Measurements from ENCODE around the gene GTF3C2.

Gene GTF3C2

GRCh38 chr2:27390822-27391679, 34.5 kb upstream of the GTF3C2 start:
- Histone ChIP-seq H2BK15ac (replicated peaks; ENCODE audit: low read depth) (no peak overlapping the region), H3K36me3 (ENCODE audit: control insufficient read depth, insufficient read depth, low read length) (peaks cover 1% of the 10 kb centered on the region), H2AK5ac (ENCODE audit: low read length) (no peak overlapping the region), H4K5ac (ENCODE audit: low read length) (no peak overlapping the region), H3K4me3 (ENCODE audit: low read length) (no peak overlapping the region), H3K79me2 (ENCODE audit: control insufficient read depth, insufficient read depth, low read length) (peaks cover 54% of the 10 kb centered on the region), H3K56ac (ENCODE audit: low read length) (no peak overlapping the region), H3K9ac (ENCODE audit: low read length) (no peak overlapping the region), H3K4me2 (ENCODE audit: low read length) (no peak overlapping the region), H4K8ac (ENCODE audit: low read depth, low read length) (no peak overlapping the region), H2BK5ac (ENCODE audit: low read length) (no peak overlapping the region), H3K27ac (ENCODE audit: low read depth, low read length) (no peak overlapping the region), H3K23ac (ENCODE audit: low read length) (no peak overlapping the region), H3K18ac (ENCODE audit: low read length) (no peak overlapping the region), H3K4me1 (ENCODE audit: control insufficient read depth, low read depth, low read length) (no peaks in the 10 kb centered on the region), H3K79me1 (ENCODE audit: low read length) (peaks cover 14% of the 10 kb centered on the region), H3K4ac (ENCODE audit: low read depth, low read length) (no peak overlapping the region), H3K27me3 (ENCODE audit: insufficient read depth, low read length, poor library complexity) (no peaks in the 10 kb centered on the region), H2BK120ac (ENCODE audit: low read depth, low read length) (no peak overlapping the region)
- no CpG with 5 or more reads among the region's 9 CpGs for WGBS (ENCODE audit: extremely low coverage, insufficient coverage, low lambda C conversion rate)
- DNase-seq, result no peak

GRCh38 chr2:27381577-27382181, 25.1 kb upstream of the GTF3C2 start:
- no CpG with 5 or more reads among the region's 10 CpGs for WGBS (ENCODE audit: extremely low coverage, insufficient coverage, low lambda C conversion rate)
- Histone ChIP-seq H4K5ac (ENCODE audit: low read length) (no peak overlapping the region), H3K23ac (ENCODE audit: low read length) (no peak overlapping the region), H3K56ac (ENCODE audit: low read length) (no peak overlapping the region), H3K18ac (ENCODE audit: low read length) (no peak overlapping the region), H2BK15ac (replicated peaks; ENCODE audit: low read depth) (no peak overlapping the region), H2BK5ac (ENCODE audit: low read length) (no peak overlapping the region), H3K27me3 (ENCODE audit: insufficient read depth, low read length, poor library complexity) (no peaks in the 10 kb centered on the region), H2AK5ac (ENCODE audit: low read length) (no peak overlapping the region), H3K79me1 (ENCODE audit: low read length) (peaks cover 10% of the 10 kb centered on the region), H3K4me3 (ENCODE audit: low read length) (no peak overlapping the region), H2BK120ac (ENCODE audit: low read depth, low read length) (no peak overlapping the region), H4K8ac (ENCODE audit: low read depth, low read length) (no peak overlapping the region), H3K27ac (ENCODE audit: low read depth, low read length) (peak overlapping the region; percentile 25), H3K9ac (ENCODE audit: low read length) (peak overlapping the region; percentile 72), H3K36me3 (ENCODE audit: control insufficient read depth, insufficient read depth, low read length) (peaks cover 31% of the 10 kb centered on the region), H3K79me2 (ENCODE audit: control insufficient read depth, insufficient read depth, low read length) (peaks cover 10% of the 10 kb centered on the region), H3K4ac (ENCODE audit: low read depth, low read length) (no peak overlapping the region), H3K4me2 (ENCODE audit: low read length) (no peak overlapping the region), H3K4me1 (ENCODE audit: control insufficient read depth, low read depth, low read length) (no peaks in the 10 kb centered on the region)
- no peak for DNase-seq

- no peak within 1 kb of the TSS for H2AK5ac ChIP-seq (ENCODE audit: low read length)
Measured at GRCh38 chr2:27380626-27381545, 24.3 kb upstream of the GTF3C2 start, which contains the start of gene ZNF513. ZNF513 (minus strand) TSS chr2:27380734; CDS start chr2:27380526, 208 bp downstream.

GRCh38 chr2:27379836-27380625, 23.5 kb upstream of the GTF3C2 start:
- H2BK15ac ChIP-seq (replicated peaks; ENCODE audit: low read depth), result no peak overlapping the region
- peaks cover 10% of the 10 kb centered on the region for H3K79me1 ChIP-seq (ENCODE audit: low read length)
- peaks cover 34% of the 10 kb centered on the region for H3K36me3 ChIP-seq (ENCODE audit: control insufficient read depth, insufficient read depth, low read length)
- H3K79me2 ChIP-seq (ENCODE audit: control insufficient read depth, insufficient read depth, low read length), result peaks cover 8% of the 10 kb centered on the region
- no peak overlapping the region for H2AK5ac ChIP-seq (ENCODE audit: low read length)
- H3K27ac ChIP-seq (ENCODE audit: low read depth, low read length), result peak overlapping the region; percentile 68
- peak overlapping the region; percentile 21 for H4K5ac ChIP-seq (ENCODE audit: low read length)
- H4K8ac ChIP-seq (ENCODE audit: low read depth, low read length), result no peak overlapping the region
- peak overlapping the region; percentile 75 for H3K4ac ChIP-seq (ENCODE audit: low read depth, low read length)
- no CpG with 5 or more reads among the region's 35 CpGs for WGBS (ENCODE audit: extremely low coverage, insufficient coverage, low lambda C conversion rate)
- no peak overlapping the region for H2BK120ac ChIP-seq (ENCODE audit: low read depth, low read length)
- H3K9ac ChIP-seq (ENCODE audit: low read length), result peak overlapping the region; percentile 65
- H2BK5ac ChIP-seq (ENCODE audit: low read length), result no peak overlapping the region
- H3K27me3 ChIP-seq (ENCODE audit: insufficient read depth, low read length, poor library complexity), result no peaks in the 10 kb centered on the region
- H3K4me2 ChIP-seq (ENCODE audit: low read length), result peak overlapping the region; percentile 75
- H3K4me1 ChIP-seq (ENCODE audit: control insufficient read depth, low read depth, low read length), result no peaks in the 10 kb centered on the region
- H3K4me3 ChIP-seq (ENCODE audit: low read length), result peak overlapping the region; percentile 19
- peak overlapping the region; percentile 78 for H3K18ac ChIP-seq (ENCODE audit: low read length)
- no peak overlapping the region for H3K23ac ChIP-seq (ENCODE audit: low read length)
- DNase-seq, result peak; percentile 69
- peak overlapping the region; percentile 67 for H3K56ac ChIP-seq (ENCODE audit: low read length)

More at GRCh38 chr2:27380626-27381545, 24.3 kb upstream of the GTF3C2 start, which contains the start of gene ZNF513:
- Histone ChIP-seq H3K36me3 (ENCODE audit: control insufficient read depth, insufficient read depth, low read length) (peaks cover 32% of the 10 kb centered on the region), H3K4me1 (ENCODE audit: control insufficient read depth, low read depth, low read length) (no peaks in the 10 kb centered on the region), H3K27me3 (ENCODE audit: insufficient read depth, low read length, poor library complexity) (no peaks in the 10 kb centered on the region), H3K9ac (ENCODE audit: low read length) (peak within 1 kb of the TSS; percentile 72), H4K8ac (ENCODE audit: low read depth, low read length) (no peak within 1 kb of the TSS), H2BK15ac (replicated peaks; ENCODE audit: low read depth) (no peak within 1 kb of the TSS), H3K4me3 (ENCODE audit: low read length) (peak within 1 kb of the TSS; percentile 19), H2BK120ac (ENCODE audit: low read depth, low read length) (no peak within 1 kb of the TSS), H3K4ac (ENCODE audit: low read depth, low read length) (peak within 1 kb of the TSS; percentile 75), H2BK5ac (ENCODE audit: low read length) (peak within 1 kb of the TSS; percentile 35), H3K79me1 (ENCODE audit: low read length) (peaks cover 10% of the 10 kb centered on the region), H3K23ac (ENCODE audit: low read length) (no peak within 1 kb of the TSS), H3K56ac (ENCODE audit: low read length) (peak within 1 kb of the TSS; percentile 91), H3K18ac (ENCODE audit: low read length) (peak within 1 kb of the TSS; percentile 78), H3K27ac (ENCODE audit: low read depth, low read length) (peak within 1 kb of the TSS; percentile 97), H3K4me2 (ENCODE audit: low read length) (peak within 1 kb of the TSS; percentile 75), H3K79me2 (ENCODE audit: control insufficient read depth, insufficient read depth, low read length) (peaks cover 8% of the 10 kb centered on the region), H4K5ac (ENCODE audit: low read length) (peak within 1 kb of the TSS; percentile 21)
- no CpG with 5 or more reads among the region's 67 CpGs for WGBS (ENCODE audit: extremely low coverage, insufficient coverage, low lambda C conversion rate)
- DNase-seq, result peak; percentile 98

- no peak overlapping the region for H2BK15ac ChIP-seq (replicated peaks; ENCODE audit: low read depth)
- H4K5ac ChIP-seq (ENCODE audit: low read length), result peak overlapping the region; percentile 21
- H3K36me3 ChIP-seq (ENCODE audit: control insufficient read depth, insufficient read depth, low read length), result peaks cover 31% of the 10 kb centered on the region
- H2BK5ac ChIP-seq (ENCODE audit: low read length), result no peak overlapping the region
- no peaks in the 10 kb centered on the region for H3K4me1 ChIP-seq (ENCODE audit: control insufficient read depth, low read depth, low read length)
- peaks cover 8% of the 10 kb centered on the region for H3K79me1 ChIP-seq (ENCODE audit: low read length)
- H3K4me3 ChIP-seq (ENCODE audit: low read length), result peak overlapping the region; percentile 19
- H3K27me3 ChIP-seq (ENCODE audit: insufficient read depth, low read length, poor library complexity), result no peaks in the 10 kb centered on the region
- H3K4me2 ChIP-seq (ENCODE audit: low read length), result peak overlapping the region; percentile 75
- no peak overlapping the region for H2BK120ac ChIP-seq (ENCODE audit: low read depth, low read length)
- peak overlapping the region; percentile 67 for H3K56ac ChIP-seq (ENCODE audit: low read length)
- no peak overlapping the region for H3K23ac ChIP-seq (ENCODE audit: low read length)
- H2AK5ac ChIP-seq (ENCODE audit: low read length), result no peak overlapping the region
- no peak overlapping the region for H3K18ac ChIP-seq (ENCODE audit: low read length)
- no peak overlapping the region for H4K8ac ChIP-seq (ENCODE audit: low read depth, low read length)
- no CpG with 5 or more reads among the region's 2 CpGs for WGBS (ENCODE audit: extremely low coverage, insufficient coverage, low lambda C conversion rate)
- DNase-seq, result no peak
- peak overlapping the region; percentile 65 for H3K9ac ChIP-seq (ENCODE audit: low read length)
- no peak overlapping the region for H3K4ac ChIP-seq (ENCODE audit: low read depth, low read length)
- peaks cover 8% of the 10 kb centered on the region for H3K79me2 ChIP-seq (ENCODE audit: control insufficient read depth, insufficient read depth, low read length)
- H3K27ac ChIP-seq (ENCODE audit: low read depth, low read length), result no peak overlapping the region
Measured at GRCh38 chr2:27379383-27379835, 22.8 kb upstream of the GTF3C2 start.
